Measurements from ENCODE around the gene TMEM200A. TPM values are rescaled to one million over a fixed set of nuclear protein-coding genes. Genes with fewer than 3 reads are reported as not detected.

TMEM200A gene
- total RNA-seq, 1 experiment from 2014 or later, result 22.9 TPM

DNA sequence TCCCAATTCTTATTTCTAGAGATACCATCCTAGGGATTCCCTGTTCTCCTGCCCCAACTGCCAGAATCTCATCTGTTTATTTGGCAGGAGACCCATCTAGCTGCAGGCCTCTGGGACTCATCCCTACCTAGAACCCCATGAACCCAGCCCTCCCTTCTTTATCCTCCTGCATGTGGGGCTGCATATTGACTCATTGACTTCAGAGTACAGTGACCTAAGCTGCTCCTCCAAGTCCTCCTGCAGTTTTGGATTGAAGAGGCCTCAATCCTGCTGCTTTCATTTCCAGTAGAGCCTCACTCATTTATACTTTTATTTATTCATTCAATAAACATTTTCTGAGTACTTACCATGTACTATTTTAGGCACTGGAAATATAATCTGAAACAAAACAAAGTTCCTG is 11.6 kb downstream of the TMEM200A start:
- ATAC-seq (no peak), DNase-seq (ENCODE audit: low read depth, low spot score) (no peak)
- H2AFZ ChIP-seq (ENCODE audit: low read depth, low read length, poor library complexity, severe bottlenecking), result no peak overlapping the region
- H3K79me2 ChIP-seq (ENCODE audit: insufficient read depth, low read length), result peaks cover 38% of the 10 kb centered on the region
- ChIA-PET RAD21 (ENCODE audit: low non-redundant PET in 1 of 2, low total read pairs in 2 of 2, uncharacterized antibody in 2 of 2, unreplicated experiment in 2 of 2) (no interaction called here), CTCF (no interaction called here), POLR2A (no interaction called here)
- no peak for TF ChIP-seq JUND (IDR thresholded peaks at IDR 0.05)
- TF ChIP-seq EGR1 (IDR thresholded peaks at IDR 0.05; ENCODE audit: low read depth), result no peak
- TF ChIP-seq POLR2AphosphoS5 (IDR thresholded peaks at IDR 0.05; ENCODE audit: low read depth, low read length), result no peak
- no peak for TF ChIP-seq TCF7L2 (IDR thresholded peaks at IDR 0.05; ENCODE audit: borderline replicate concordance, extremely low read depth, insufficient read depth, insufficient read length)
- TF ChIP-seq ELF1 (IDR thresholded peaks at IDR 0.05; ENCODE audit: borderline replicate concordance, low read depth), result no peak
- no peak for TF ChIP-seq EZH2 (IDR thresholded peaks at IDR 0.05)
- TF ChIP-seq EZH2phosphoT487 (IDR thresholded peaks at IDR 0.05; ENCODE audit: borderline replicate concordance), result no peak
- TF ChIP-seq SRF (IDR thresholded peaks at IDR 0.05; ENCODE audit: low read depth), result no peak
- no peak for TF ChIP-seq SP1 (IDR thresholded peaks at IDR 0.05; ENCODE audit: low read depth)
- TF ChIP-seq, protein P1, sequence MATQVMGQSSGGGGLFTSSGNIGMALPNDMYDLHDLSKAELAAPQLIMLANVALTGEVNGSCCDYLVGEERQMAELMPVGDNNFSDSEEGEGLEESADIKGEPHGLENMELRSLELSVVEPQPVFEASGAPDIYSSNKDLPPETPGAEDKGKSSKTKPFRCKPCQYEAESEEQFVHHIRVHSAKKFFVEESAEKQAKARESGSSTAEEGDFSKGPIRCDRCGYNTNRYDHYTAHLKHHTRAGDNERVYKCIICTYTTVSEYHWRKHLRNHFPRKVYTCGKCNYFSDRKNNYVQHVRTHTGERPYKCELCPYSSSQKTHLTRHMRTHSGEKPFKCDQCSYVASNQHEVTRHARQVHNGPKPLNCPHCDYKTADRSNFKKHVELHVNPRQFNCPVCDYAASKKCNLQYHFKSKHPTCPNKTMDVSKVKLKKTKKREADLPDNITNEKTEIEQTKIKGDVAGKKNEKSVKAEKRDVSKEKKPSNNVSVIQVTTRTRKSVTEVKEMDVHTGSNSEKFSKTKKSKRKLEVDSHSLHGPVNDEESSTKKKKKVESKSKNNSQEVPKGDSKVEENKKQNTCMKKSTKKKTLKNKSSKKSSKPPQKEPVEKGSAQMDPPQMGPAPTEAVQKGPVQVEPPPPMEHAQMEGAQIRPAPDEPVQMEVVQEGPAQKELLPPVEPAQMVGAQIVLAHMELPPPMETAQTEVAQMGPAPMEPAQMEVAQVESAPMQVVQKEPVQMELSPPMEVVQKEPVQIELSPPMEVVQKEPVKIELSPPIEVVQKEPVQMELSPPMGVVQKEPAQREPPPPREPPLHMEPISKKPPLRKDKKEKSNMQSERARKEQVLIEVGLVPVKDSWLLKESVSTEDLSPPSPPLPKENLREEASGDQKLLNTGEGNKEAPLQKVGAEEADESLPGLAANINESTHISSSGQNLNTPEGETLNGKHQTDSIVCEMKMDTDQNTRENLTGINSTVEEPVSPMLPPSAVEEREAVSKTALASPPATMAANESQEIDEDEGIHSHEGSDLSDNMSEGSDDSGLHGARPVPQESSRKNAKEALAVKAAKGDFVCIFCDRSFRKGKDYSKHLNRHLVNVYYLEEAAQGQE (IDR thresholded peaks at IDR 0.05; ENCODE audit: low read depth), result no peak
- no peak for TF ChIP-seq ATF3 (IDR thresholded peaks at IDR 0.05)
- TF ChIP-seq RAD21 (IDR thresholded peaks at IDR 0.05; ENCODE audit: low read depth), result no peak
- TF ChIP-seq MAX (IDR thresholded peaks at IDR 0.05), result no peak
- TF ChIP-seq ZFX (IDR thresholded peaks at IDR 0.05), result no peak
- no peak for TF ChIP-seq FOSL1 (IDR thresholded peaks at IDR 0.05; ENCODE audit: low read depth)
- no peak for TF ChIP-seq CEBPB (IDR thresholded peaks at IDR 0.05; ENCODE audit: low read depth)
- H3K27ac ChIP-seq (ENCODE audit: low read depth, low read length), result no peak overlapping the region
- H3K36me3 ChIP-seq (ENCODE audit: control insufficient read depth in 1 of 2, insufficient read depth in 2 of 2, low read length in 2 of 2), result no peaks in the 10 kb centered on the region
- no peak overlapping the region for H3K4me2 ChIP-seq (ENCODE audit: low read length)
- BruUV-seq (replicated peaks), result no TSS peak
- 0 out of 4 replicates have a peak, but pooled peaks cover 0 to 3% of the 10 kb centered on the region in 2 experiments for H3K4me1 ChIP-seq (ENCODE audit: control insufficient read depth in 1 of 2, insufficient read depth in 2 of 2, low read length in 2 of 2)
- no peak overlapping the region for H3K9ac ChIP-seq (ENCODE audit: low read length)
- intact Hi-C loops (cut with micrococcal nuclease), result no loop called here
- no peak overlapping the region for H3K4me3 ChIP-seq (replicated peaks in 1 of 2; ENCODE audit: low read depth in 1 of 2, low read length in 2 of 2)
- no peaks in the 10 kb centered on the region for H3K9me2 ChIP-seq (ENCODE audit: insufficient read depth)
- no peaks in the 10 kb centered on the region for H3K27me3 ChIP-seq (ENCODE audit: insufficient read depth, low read length)
- no peaks in the 10 kb centered on the region for H3K9me3 ChIP-seq (ENCODE audit: control insufficient read depth in 1 of 2, insufficient read depth in 1 of 2, low read depth in 1 of 2, low read length in 2 of 2)
- H4K20me1 ChIP-seq (ENCODE audit: insufficient read depth), result no peaks in the 10 kb centered on the region
